ENCODE measurements around the gene DMC1.

The DMC1 gene

GRCh38 chr22:38566726-38567504, 3.1 kb downstream of the DMC1 start:
- DNase-seq = no peak

GRCh38 chr22:38565441-38565840, 4.5 kb downstream of the DMC1 start:
- DNase-seq = no peak

- no peak for DNase-seq
These were observed 5.3 kb downstream of the DMC1 start for GRCh38 chr22:38564669-38565068.

- no peak for DNase-seq
These were observed 15.7 kb downstream of the DMC1 start for GRCh38 chr22:38554281-38554680.

- no peak for DNase-seq
These were observed 20.7 kb downstream of the DMC1 start for GRCh38 chr22:38549101-38549894.

- no peak for DNase-seq
These were observed 29.3 kb downstream of the DMC1 start for GRCh38 chr22:38540701-38541100.

- DNase-seq = no peak
These were observed 38.6 kb downstream of the DMC1 start for GRCh38 chr22:38531251-38531938.

- DNase-seq = no peak
These were observed 45.6 kb downstream of the DMC1 start for GRCh38 chr22:38524429-38524828.

- no peak for DNase-seq
These were observed 46.5 kb downstream of the DMC1 start for GRCh38 chr22:38523479-38523878.

GRCh38 chr22:38523029-38523428, 47.0 kb downstream of the DMC1 start:
- no peak for DNase-seq

GRCh38 chr22:38519453-38520250, 50.3 kb downstream of the DMC1 start:
- no peak for DNase-seq

- no peak for DNase-seq
These were observed 51.4 kb downstream of the DMC1 start for GRCh38 chr22:38518620-38519019.

GRCh38 chr22:38513063-38513462, 56.9 kb downstream of the DMC1 start:
- peak; percentile 17 for DNase-seq

- DNase-seq = no peak
These were observed 59.5 kb downstream of the DMC1 start for GRCh38 chr22:38510416-38510970.

GRCh38 chr22:38506118-38506962, 63.6 kb downstream of the DMC1 start, which contains the start of gene DDX17:
Gene DDX17, minus strand, starts transcription at chr22:38506311.
- peak; percentile 93 for DNase-seq

GRCh38 chr22:38505541-38506117, 64.4 kb downstream of the DMC1 start:
- peak; percentile 33 for DNase-seq

- peak; percentile 12 for DNase-seq
These were observed 65.0 kb downstream of the DMC1 start for GRCh38 chr22:38504731-38505540.

- DNase-seq = no peak
These were observed 67.0 kb downstream of the DMC1 start for GRCh38 chr22:38503021-38503420.

- DNase-seq = no peak
These were observed 67.9 kb downstream of the DMC1 start for GRCh38 chr22:38501797-38502672.
